HepG2 (cell line): ENCODE data around the gene SLC51B. TPM values are rescaled to one million over a fixed set of nuclear protein-coding genes. Genes with fewer than 3 reads are reported as not detected.

Source experiments
- ARNT2 ChIP-seq: sonication (generic); formaldehyde crosslinking; IDR thresholded peaks from 2 replicates; pipeline ENCODE4 v1.8.0; 2022; ENCODE audit warnings: mild to moderate bottlenecking, low read depth, missing genetic modification reagents, moderate library complexity
- CSRNP2 ChIP-seq: sonication (generic); formaldehyde crosslinking; conservative IDR thresholded peaks from 2 replicates; pipeline ENCODE4 v1.8.0; 2022; ENCODE audit warnings: low read depth, missing genetic modification reagents
- ISL2 ChIP-seq: sonication (generic); formaldehyde crosslinking; IDR thresholded peaks from 2 replicates; pipeline ENCODE4 v1.5.0; 2020; ENCODE audit warnings: missing genetic modification reagents
- KDM6A ChIP-seq: IDR thresholded peaks from 2 replicates; pipeline ENCODE4 v1.6.1; 2016; ENCODE audit warnings: low read depth
- KIAA2018 ChIP-seq: sonication (generic); formaldehyde crosslinking; IDR thresholded peaks from 2 replicates; pipeline ENCODE4 v1.5.0; 2020; ENCODE audit warnings: mild to moderate bottlenecking, missing genetic modification reagents, borderline replicate concordance
- MIER3 ChIP-seq: IDR thresholded peaks from 2 replicates; pipeline ENCODE4 v1.6.1; 2016; ENCODE audit warnings: missing compliant biosample characterization, borderline replicate concordance
- NFE2L1 ChIP-seq: sonication (generic); formaldehyde crosslinking; IDR thresholded peaks from 2 replicates; pipeline ENCODE4 v1.4.0; 2020; ENCODE audit warnings: missing genetic modification reagents, mild to moderate bottlenecking, borderline replicate concordance
- NPAS2 ChIP-seq: sonication (generic); formaldehyde crosslinking; IDR thresholded peaks from 2 replicates; pipeline ENCODE4 v1.8.0; 2022; ENCODE audit warnings: mild to moderate bottlenecking, missing genetic modification reagents, borderline replicate concordance
- PATZ1 ChIP-seq: sonication (generic); formaldehyde crosslinking; IDR thresholded peaks from 2 replicates; pipeline ENCODE4 v1.4.0; 2020; ENCODE audit warnings: missing genetic modification reagents
- PAWR ChIP-seq: sonication (generic); formaldehyde crosslinking; IDR thresholded peaks from 2 replicates; pipeline ENCODE4 v1.4.0; 2020; ENCODE audit warnings: missing genetic modification reagents, mild to moderate bottlenecking, borderline replicate concordance
- ZEB1 ChIP-seq: IDR thresholded peaks from 2 replicates; pipeline ENCODE4 v1.6.1; 2012; ENCODE audit warnings: mild to moderate bottlenecking, low read depth, inconsistent platforms; ENCODE audit not compliant: insufficient replicate concordance
- ZFP1 ChIP-seq: IDR thresholded peaks from 2 replicates; pipeline ENCODE4 v1.6.1; 2016
- ZNF136 ChIP-seq: sonication (generic); formaldehyde crosslinking; IDR thresholded peaks from 2 replicates; pipeline ENCODE4 v1.8.1; 2022; ENCODE audit warnings: low read depth, mild to moderate bottlenecking, moderate library complexity, missing genetic modification reagents
- ZNF282 ChIP-seq: fragments of 450-650 bp; IDR thresholded peaks from 2 replicates; pipeline ENCODE4 v1.6.1; 2018; ENCODE audit not compliant: partially characterized antibody
- ZNF567 ChIP-seq: sonication (generic); formaldehyde crosslinking; IDR thresholded peaks from 2 replicates; pipeline ENCODE4 v1.8.1; 2023; ENCODE audit warnings: mild to moderate bottlenecking, missing genetic modification reagents, borderline replicate concordance
- ZNF619 ChIP-seq: sonication (generic); formaldehyde crosslinking; IDR thresholded peaks from 2 replicates; pipeline ENCODE4 v1.4.0; 2020; ENCODE audit warnings: mild to moderate bottlenecking, missing genetic modification reagents
- ZNF7 ChIP-seq: IDR thresholded peaks from 2 replicates; pipeline ENCODE4 v1.6.1; 2016; ENCODE audit warnings: missing biosample characterization, missing genetic modification reagents
- ZSCAN12 ChIP-seq: sonication (generic); formaldehyde crosslinking; IDR thresholded peaks from 2 replicates; pipeline ENCODE4 v1.9.0; 2021; ENCODE audit warnings: mild to moderate bottlenecking, missing genetic modification reagents
- ZSCAN9 ChIP-seq: IDR thresholded peaks from 2 replicates; pipeline ENCODE4 v1.6.1; 2016; ENCODE audit warnings: borderline replicate concordance
- polyA plus RNA-seq, 8 experiments: library from polyadenylated mRNA; depleted of rRNA in 3 of 8; stranded (reverse) in 7 of 8; unstranded in 1 of 8; fragments of >200 nt; fragmentation: Illumina TruSeq in 4 of 8; extraction: Trizol in 4 of 8; gene quantifications; 2 replicates each; pipeline versions ENCODE4 v1.2.1 to v1.2.3, GENCODE V29; 2011 to 2016; ENCODE audit warnings: low read depth in 4 of 8, missing spikeins in 1 of 8, mixed read lengths in 1 of 8; ENCODE audit not compliant: insufficient read depth in 1 of 8
- total RNA-seq, 5 experiments: library from RNA; depleted of rRNA; stranded (reverse); fragments of >200 nt; fragmentation: Illumina TruSeq; extraction: Trizol; gene quantifications; 2 replicates each; pipeline ENCODE4 v1.2.3, GENCODE V29; 2016; ENCODE audit warnings: low read depth in 1 of 5

Gene SLC51B
- total and polyA plus RNA-seq, 2 of the 13 experiments (the other 11 are each of a cell fraction or from before 2014, with no cell fraction given) = 14.9 to 17.1 TPM

GRCh38 chr15:65056868-65057548 lies 11.8 kb downstream of the SLC51B start (continued):
- TF ChIP-seq KIAA2018 (CRISPR knock-in tag) = no peak
- no peak for TF ChIP-seq ISL2 (CRISPR knock-in tag)
- peak; percentile 89 for TF ChIP-seq ZSCAN9 (CRISPR knock-in tag)
- TF ChIP-seq CSRNP2 (CRISPR knock-in tag) = no peak
- no peak for TF ChIP-seq ZNF567
- no peak for TF ChIP-seq ZFP1 (CRISPR knock-in tag)
- peak; percentile 95 for TF ChIP-seq MIER3 (CRISPR knock-in tag)
- no peak for TF ChIP-seq PAWR (CRISPR knock-in tag)
- no peak for TF ChIP-seq NFE2L1 (CRISPR knock-in tag)
- TF ChIP-seq KDM6A (CRISPR knock-in tag) = peak; percentile 92
- no peak for TF ChIP-seq ZNF282
- TF ChIP-seq ZEB1 = peak; percentile 81
- TF ChIP-seq ZNF136 (CRISPR knock-in tag) = no peak
- TF ChIP-seq ARNT2 = no peak
- no peak for TF ChIP-seq NPAS2 (CRISPR knock-in tag)
- TF ChIP-seq PATZ1 = peak; percentile 74
- no peak for TF ChIP-seq ZNF619 (CRISPR knock-in tag)
- no peak for TF ChIP-seq ZSCAN12 (CRISPR knock-in tag)
- no peak for TF ChIP-seq ZNF7 (CRISPR knock-in tag)
